H7 (cell line): ENCODE measurements around the gene TAS2R13. TPM values are rescaled to one million over a fixed set of nuclear protein-coding genes. Genes with fewer than 3 reads are reported as not detected.

Experiments used
- DNase-seq: peaks from one replicate; pipeline ENCODE4 v3.0.0; 2012
- H3K27me3 ChIP-seq: 2 replicates; pipeline ENCODE4 v1.6.0; 2011; ENCODE audit warnings: mild to moderate bottlenecking, low read length; ENCODE audit not compliant: control insufficient read depth, insufficient read depth
- H3K36me3 ChIP-seq: replicated peaks from 2 replicates; pipeline ENCODE4 v1.5.1; 2011; ENCODE audit warnings: low read length; ENCODE audit not compliant: control insufficient read depth, insufficient read depth
- H3K4me3 ChIP-seq: 2 replicates; pipeline ENCODE4 v1.5.1; 2011; ENCODE audit warnings: low read depth, mild to moderate bottlenecking, control low read depth, low read length, moderate library complexity; ENCODE audit not compliant: insufficient read depth
- total RNA-seq: library from RNA; depleted of rRNA; stranded (reverse); fragments of >200 nt; shearing (Covaris generic); gene quantifications from 2 replicates; pipeline ENCODE4 v1.2.3, GENCODE V29; 2014; rRNA removed

The TAS2R13 gene
- total RNA-seq, 1 experiment from 2014 or later, result 0.24 TPM

DNA sequence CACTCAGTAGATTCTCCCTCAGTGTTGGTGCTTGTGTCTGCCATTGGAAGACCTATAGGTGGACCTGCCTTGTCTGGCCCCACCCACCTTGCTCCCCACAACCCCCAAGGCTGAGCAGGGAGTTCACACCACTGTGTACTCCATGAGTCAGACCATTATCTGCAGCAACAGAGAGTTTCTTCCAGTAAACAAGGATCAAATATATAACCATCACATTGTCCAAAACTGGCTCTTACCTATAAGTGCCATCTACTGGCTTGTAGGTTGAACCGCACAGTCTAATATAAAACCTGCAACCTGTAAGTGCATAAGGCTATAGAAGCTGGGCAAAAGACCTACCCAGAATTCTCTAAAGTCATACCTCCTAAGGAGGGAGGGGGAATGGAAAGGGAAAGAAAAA, 7.9 kb downstream of the TAS2R13 start:
- DNase-seq, result no peak
- no peaks in the 10 kb centered on the region for H3K27me3 ChIP-seq

DNA sequence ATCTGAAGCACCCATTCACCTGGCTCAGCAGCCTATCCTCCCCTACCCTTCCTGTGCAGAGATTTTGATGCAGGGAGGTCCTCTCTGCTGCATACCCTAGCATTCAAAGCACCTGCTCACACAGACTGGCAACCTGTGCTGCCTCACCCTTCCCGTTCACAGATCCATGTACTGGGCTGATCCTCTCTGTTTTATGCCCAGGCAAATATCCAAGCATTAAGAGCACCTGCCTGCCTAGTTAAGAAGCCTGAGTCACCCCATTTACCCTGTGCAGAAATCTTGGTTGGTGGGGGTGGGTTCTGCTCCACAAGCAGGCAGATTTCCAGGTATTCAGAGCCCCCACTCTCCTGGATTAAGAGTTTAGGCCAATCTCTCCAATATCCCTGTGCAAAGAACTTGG, 8.4 kb downstream of the TAS2R13 start:
- H3K36me3 ChIP-seq, result no peaks in the 10 kb centered on the region
- H3K27me3 ChIP-seq, result no peaks in the 10 kb centered on the region
- no peak for DNase-seq
- no peak overlapping the region for H3K4me3 ChIP-seq

More for the DNA sequence above, 7.9 kb downstream of the TAS2R13 start:
- Histone ChIP-seq H3K4me3 (no peak overlapping the region), H3K36me3 (no peaks in the 10 kb centered on the region)

DNA sequence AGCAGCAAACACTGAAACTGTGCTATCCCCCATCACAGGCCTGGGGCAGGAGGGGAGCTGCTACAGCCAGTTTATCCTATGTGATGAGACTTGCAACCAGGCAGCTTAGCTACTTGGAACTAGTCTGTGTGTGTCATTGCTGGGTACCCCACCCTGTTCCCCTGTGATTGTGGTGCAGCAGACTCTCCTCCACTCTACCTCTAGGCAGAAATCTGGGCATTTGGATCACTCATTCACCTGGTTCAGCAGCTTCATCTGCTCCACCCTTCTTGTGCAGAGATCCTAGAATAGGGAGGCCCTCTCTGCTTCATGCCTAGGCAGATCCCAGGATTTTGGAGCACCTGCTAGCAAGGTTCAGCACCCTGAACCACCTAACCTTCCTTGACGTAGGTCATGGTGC, 8.8 kb downstream of the TAS2R13 start:
- DNase-seq, result no peak
- H3K27me3 ChIP-seq, result no peaks in the 10 kb centered on the region
- H3K4me3 ChIP-seq, result no peak overlapping the region
- H3K36me3 ChIP-seq, result no peaks in the 10 kb centered on the region

DNA sequence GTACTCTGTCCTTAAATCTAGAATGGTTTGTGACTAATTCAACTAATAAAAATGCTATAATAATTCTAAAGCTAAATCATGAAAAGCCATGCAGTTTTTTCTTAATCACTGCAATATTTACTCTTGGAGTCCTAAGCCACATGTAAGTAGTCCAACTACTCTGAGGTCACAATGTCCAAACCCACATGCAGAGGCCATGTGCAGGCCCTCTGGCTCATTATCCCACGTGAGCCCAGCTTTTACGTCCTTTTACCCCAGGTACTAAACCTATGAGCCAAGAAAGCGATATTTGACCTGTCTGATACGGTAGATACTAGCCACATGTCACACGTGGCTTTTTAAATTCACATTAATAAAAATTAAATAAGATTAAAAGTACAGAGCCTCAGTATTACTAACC, 12.5 kb downstream of the TAS2R13 start:
- Histone ChIP-seq H3K4me3 (no peak overlapping the region), H3K27me3 (no peaks in the 10 kb centered on the region), H3K36me3 (no peaks in the 10 kb centered on the region)
- no peak for DNase-seq

DNA sequence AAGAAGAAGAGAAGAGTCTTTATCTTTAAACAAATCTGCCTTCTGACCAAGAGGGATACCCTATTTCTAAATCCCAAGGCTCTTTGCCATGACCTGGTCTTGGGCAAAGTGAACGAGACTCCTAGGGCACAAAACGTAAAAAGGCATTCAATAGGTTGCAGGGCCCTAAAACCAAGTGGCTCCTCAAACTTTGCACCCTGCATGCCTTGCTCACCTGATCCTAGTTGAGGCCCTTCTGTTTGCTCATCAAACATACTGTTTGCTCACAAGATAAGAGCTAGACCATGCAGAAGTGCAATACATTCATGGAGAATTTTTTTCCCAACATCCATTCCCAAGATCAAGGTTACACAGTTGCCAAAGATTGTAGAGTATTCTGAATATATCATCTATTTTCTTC, 17.4 kb downstream of the TAS2R13 start:
- Histone ChIP-seq H3K4me3 (no peak overlapping the region), H3K27me3 (no peaks in the 10 kb centered on the region), H3K36me3 (no peaks in the 10 kb centered on the region)
- no peak for DNase-seq

DNA sequence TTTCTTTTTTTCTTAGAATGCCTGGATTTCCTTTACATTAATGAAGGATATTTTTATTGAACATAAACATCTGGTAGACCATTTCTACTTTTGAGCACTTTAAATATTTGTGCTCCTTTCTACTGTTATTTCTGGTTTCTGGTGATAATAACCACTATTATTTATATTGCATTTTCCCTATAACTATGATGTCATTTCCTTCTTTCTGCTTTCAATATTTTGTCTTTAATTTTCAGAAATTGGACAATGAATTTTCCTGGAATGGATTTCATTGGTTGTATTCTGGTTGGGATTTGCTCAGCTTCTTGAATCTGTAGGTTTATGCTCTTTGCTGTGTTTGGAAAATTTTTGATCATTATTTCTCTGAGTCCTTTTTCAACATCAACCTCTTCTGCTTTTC, 20.1 kb downstream of the TAS2R13 start:
- Histone ChIP-seq H3K27me3 (no peaks in the 10 kb centered on the region), H3K4me3 (no peak overlapping the region)

DNA sequence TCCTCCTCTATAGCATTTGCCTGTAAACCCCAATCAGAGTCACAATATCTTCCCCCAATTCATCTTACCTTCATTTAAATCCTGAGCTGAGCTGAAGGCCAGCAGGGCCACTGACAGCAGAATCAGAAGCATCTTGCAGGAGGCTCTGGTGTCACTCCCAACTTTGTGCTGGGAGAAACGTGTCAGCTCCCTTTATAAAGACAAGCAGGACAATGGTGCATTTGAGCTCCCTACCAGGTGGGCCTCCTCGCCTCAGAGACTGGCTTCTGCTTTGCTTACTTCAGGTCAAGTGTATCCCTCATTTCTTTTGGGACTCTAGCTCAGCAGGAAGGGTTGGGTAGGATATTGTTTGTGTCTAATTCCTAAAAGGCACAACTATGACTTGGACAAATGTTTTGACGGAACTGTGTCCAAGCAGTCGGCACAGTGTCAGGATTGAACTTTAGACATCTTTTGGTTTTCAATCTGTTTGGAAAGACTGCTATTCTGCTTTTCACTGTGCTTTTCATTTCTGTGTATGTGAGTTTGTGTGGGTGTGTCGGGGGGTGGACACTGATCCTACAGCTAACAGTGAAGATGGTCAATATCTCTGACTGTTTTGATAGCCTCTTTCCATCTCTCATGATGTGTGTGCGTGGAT, 25.2 kb downstream of the TAS2R13 start, which contains the start of gene PRH1:
TSS of gene PRH1 (minus strand) at position 170 of the 640 bp plus-strand sequence. CDS start at position 132, 38 bp downstream.
- no peak within 1 kb of the TSS for H3K4me3 ChIP-seq
- no peak for DNase-seq
- no peaks in the 10 kb centered on the region for H3K36me3 ChIP-seq
- no peaks in the 10 kb centered on the region for H3K27me3 ChIP-seq

More for the DNA sequence above, 20.1 kb downstream of the TAS2R13 start:
- DNase-seq, result no peak
- no peaks in the 10 kb centered on the region for H3K36me3 ChIP-seq

DNA sequence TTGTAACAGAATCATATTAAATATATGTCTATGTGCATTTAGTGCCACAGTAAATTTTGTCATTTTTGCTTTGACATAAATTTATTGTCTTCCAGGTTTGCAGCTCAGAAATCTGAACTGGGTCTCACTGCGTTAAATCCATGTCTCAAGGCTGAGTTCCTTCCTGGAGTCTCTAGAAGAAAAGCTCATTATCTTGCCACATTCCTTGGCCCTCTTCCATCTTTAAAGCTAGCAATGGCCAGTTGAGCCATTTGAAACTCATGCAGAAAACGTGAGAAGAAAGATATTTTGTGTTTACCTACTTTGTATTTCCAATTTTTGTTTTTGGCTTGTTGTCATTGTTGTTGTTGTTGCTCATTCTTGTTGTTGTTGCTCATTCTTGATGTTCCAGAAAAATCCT, 36.0 kb downstream of the TAS2R13 start:
- DNase-seq, result no peak

DNA sequence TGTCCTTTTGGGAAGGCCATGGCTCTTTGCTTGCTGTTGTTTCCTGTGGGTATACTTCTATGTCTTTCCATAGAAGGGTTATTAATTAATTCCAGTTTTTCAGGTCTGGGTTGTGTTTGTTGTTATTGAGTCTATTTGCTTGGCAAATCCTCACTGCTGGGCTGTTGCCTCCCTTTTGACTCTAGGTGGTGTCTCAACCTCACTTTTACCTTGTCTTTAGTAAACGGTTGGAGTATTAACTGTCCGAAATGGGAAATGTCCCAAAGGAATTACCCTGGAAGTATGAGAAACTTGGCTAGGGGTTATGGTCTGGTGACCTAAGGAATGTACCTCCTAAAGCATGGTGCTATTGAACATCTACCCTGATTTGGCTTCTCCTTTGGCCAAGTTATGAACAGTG, 42.0 kb downstream of the TAS2R13 start:
- no peak overlapping the region for H3K4me3 ChIP-seq
- no peaks in the 10 kb centered on the region for H3K27me3 ChIP-seq
- no peaks in the 10 kb centered on the region for H3K36me3 ChIP-seq
- DNase-seq, result no peak

More for the DNA sequence above, 36.0 kb downstream of the TAS2R13 start:
- no peaks in the 10 kb centered on the region for H3K27me3 ChIP-seq
- no peaks in the 10 kb centered on the region; the same call in 1 of the 2 replicates for H3K36me3 ChIP-seq
- no peak overlapping the region for H3K4me3 ChIP-seq

DNA sequence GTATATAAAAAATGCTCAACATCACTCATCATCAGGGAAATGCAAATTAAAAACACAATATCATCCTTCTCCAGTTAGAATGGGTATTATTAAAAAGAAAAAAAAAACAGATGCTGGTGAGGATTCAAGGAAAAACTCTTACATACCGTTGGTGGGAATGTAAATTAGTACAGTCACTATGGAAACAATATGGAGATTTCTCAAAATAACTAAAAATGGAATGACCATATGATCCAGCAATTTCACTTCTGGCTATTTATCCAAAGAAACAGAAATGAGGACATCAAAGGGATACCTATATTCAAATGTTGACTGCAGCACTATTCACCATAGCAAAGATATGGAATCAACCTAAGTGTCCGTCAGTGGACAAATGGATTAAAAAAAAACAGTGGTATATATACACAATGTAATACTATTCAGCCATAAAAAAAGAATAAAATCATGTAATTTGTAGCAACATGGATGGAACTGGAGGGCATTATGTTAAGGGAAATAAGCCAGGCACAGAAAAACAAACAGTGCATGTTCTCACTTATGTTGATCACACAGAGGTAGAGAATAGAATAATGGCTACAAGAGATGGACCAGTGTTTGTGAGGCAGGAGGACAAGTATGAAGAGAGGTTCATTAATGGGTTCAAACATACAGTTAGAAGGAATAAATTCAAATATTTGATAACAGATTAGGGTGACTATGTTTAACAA, 45.7 kb downstream of the TAS2R13 start:
- Histone ChIP-seq H3K36me3 (no peaks in the 10 kb centered on the region), H3K4me3 (no peak overlapping the region), H3K27me3 (no peaks in the 10 kb centered on the region)
- DNase-seq, result no peak

DNA sequence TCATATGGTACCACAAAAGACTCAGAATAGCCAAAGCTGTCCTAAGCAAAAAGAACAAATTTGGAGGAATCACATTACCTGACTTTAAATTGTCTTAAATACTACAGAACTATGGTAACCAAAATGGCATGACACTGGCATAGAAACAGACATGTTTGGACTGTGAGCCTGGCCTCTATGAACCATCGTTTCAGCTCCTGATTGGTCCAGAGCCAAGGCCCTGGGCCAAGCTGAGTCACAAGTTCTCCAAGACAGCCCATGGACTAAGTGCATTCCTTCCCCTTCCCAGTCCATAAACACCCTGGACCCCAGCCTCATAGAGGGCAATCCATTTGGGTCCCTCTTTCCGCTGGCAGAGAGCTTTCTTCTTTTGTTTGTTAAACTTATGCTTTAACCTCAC, 48.0 kb downstream of the TAS2R13 start:
- Histone ChIP-seq H3K27me3 (no peaks in the 10 kb centered on the region), H3K4me3 (no peak overlapping the region), H3K36me3 (no peaks in the 10 kb centered on the region)
- DNase-seq, result no peak

Other genes with a start within 250 kb of the TAS2R13 start
- 2.0 and 2.9 TPM in 2 replicates for gene STYK1, start 235.5 kb downstream of the TAS2R13 start, total RNA-seq
- 108 and 140 TPM in 2 replicates for gene YBX3, start 186.2 kb downstream of the TAS2R13 start, total RNA-seq
- gene TAS2R7, start 106.9 kb downstream of the TAS2R13 start, total RNA-seq, result not detected in 2 replicates
- not detected in 2 replicates for gene TAS2R8, start 102.3 kb downstream of the TAS2R13 start, total RNA-seq
- gene TAS2R9, start 99.4 kb downstream of the TAS2R13 start, total RNA-seq, result not detected in 2 replicates
- 0.10 TPM in 1 of 2 replicates, not detected in the other for gene TAS2R10, start 83.2 kb downstream of the TAS2R13 start, total RNA-seq
- 0.78 and 2.1 TPM in 2 replicates for gene PRR4, start 60.1 kb downstream of the TAS2R13 start, total RNA-seq
- 5.2 and 7.0 TPM in 2 replicates for gene PRH1, start 25.3 kb downstream of the TAS2R13 start, total RNA-seq
- gene PRH2, start 19.7 kb upstream of the TAS2R13 start, total RNA-seq, result 0.21 TPM in 1 of 2 replicates, not detected in the other
- 0.10 and 0.92 TPM in 2 replicates for gene TAS2R14, start 29.7 kb upstream of the TAS2R13 start, total RNA-seq
- gene TAS2R50, start 77.3 kb upstream of the TAS2R13 start, total RNA-seq, result 0.76 and 0.85 TPM in 2 replicates
- 0.26 and 0.38 TPM in 2 replicates for gene TAS2R20, start 88.7 kb upstream of the TAS2R13 start, total RNA-seq
- 0.62 and 1.3 TPM in 2 replicates for gene TAS2R19, start 113.1 kb upstream of the TAS2R13 start, total RNA-seq
- gene TAS2R31, start 121.8 kb upstream of the TAS2R13 start, total RNA-seq, result 0.48 and 0.55 TPM in 2 replicates
- gene TAS2R46, start 152.7 kb upstream of the TAS2R13 start, total RNA-seq, result 0.37 and 0.87 TPM in 2 replicates
- 0.33 TPM in 1 of 2 replicates, not detected in the other for gene TAS2R43, start 182.8 kb upstream of the TAS2R13 start, total RNA-seq
- gene TAS2R30, start 225.1 kb upstream of the TAS2R13 start, total RNA-seq, result 0.14 and 1.8 TPM in 2 replicates